ENCODE results near the gene CLIC5.

The CLIC5 gene

DNA sequence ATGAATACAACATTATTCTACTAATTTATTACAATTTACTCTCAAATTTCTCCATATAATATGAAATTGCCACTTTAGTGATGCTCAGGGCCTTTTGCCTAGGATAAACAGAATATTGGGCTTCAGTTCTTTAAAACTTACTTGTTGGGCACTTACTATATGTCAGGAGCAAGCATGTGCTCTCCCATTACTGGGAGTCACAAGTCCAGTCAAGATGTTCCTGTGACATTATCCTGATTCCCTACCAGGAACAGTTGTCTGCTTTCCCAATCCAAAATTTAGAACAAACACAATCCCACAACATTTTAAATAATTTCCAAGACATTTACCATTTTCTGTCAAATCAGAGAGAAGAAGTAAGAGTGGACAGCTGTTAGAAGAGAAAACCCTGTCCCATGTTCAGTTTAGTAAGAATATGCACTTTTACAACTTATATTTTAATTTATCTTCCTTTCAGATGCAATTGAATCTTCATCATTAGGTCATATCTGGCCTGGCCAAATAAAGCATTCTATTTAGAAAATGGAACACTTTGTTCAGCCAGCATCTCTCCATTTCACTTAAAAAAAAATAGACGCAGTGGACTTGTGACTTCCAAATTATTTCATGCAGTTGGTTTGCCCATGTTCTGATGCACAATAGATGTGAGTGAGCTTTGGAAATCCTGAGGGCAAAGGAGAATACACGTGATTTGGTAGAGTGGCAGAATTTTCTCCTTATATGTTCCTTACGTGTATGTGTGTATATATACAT lies 159.8 kb downstream of the CLIC5 start:
- H3K4me3 ChIP-seq (ENCODE audit: low read depth, low read length) = no peak overlapping the region

DNA sequence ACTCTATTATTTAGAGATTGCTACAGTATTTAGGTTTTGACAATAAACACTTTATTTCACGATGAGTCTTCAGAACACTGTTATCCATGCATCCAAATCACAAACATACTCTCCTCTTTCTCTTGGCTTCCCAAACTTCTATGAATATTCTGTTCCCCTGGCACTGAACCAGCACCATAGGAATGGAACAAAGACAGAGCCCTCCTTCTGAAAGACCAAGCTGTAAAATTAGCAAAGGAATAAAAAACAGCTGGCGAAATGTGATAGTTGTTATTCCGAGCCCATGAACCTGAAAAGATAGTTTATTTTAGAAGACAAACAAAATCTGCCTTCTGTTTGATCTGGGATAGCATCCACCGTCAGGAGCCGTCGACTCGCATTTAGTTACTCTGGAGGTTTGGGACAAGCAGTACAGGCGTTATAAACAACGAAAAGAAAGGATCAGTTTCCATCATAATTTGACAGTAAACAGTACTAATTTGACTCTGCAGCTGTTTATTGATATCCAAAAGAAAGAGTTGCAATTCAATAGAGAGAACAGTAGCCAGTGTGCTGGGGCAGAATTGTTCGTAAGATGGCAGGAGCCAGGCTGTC lies 161.4 kb downstream of the CLIC5 start:
- H3K4me3 ChIP-seq (ENCODE audit: low read depth, low read length) = no peak overlapping the region

DNA sequence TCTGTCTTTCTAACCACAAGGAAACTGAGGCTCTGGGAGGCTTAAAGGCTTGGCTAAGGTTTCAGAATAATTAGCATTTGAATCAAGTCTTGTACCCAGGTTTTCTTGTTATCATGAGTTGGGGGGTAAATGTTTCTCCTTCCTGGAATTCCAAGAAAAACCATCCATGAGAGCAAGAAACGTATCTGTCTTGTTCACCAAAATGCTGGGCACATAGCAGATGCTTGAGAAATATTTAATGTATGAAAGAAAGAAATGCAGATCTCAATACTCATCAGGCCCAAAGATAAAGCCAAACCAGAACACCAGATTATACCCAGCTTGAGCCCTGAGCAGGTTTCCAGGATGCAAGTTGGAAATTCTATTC lies 164.6 kb downstream of the CLIC5 start:
- H3K4me3 ChIP-seq (ENCODE audit: low read depth, low read length) = no peak overlapping the region

DNA sequence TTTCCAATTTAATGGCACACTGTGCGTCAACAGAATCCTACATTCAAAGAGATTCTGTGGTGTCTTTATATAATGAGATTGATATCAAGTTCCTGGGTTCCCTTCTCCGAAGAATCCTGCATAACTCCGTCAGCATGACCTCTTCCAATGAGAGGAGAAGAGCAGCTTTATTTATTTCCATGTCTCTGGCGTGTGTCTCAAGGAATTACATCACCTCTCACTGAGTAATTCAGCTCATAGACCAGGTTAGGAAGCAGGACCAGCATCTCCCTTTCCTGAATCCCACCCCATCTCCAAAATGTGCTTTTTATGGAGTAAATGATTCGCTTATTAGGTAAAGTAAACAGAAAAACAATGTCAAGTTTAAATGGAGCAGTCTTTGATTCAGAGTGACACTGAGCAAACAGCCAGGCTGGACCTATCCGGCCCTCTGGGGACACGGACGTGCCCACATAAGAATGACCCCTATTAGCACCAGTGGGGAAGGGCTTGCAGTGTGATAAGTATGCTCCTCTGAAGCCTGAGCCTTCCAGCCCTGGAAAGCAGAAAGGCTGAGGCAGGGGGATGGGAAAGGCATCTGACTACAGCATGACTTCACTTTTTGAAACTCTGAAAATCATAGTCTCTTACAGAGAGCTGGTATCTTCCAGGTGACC lies 165.2 kb downstream of the CLIC5 start:
- no peak overlapping the region for H3K4me3 ChIP-seq (ENCODE audit: low read depth, low read length)

DNA sequence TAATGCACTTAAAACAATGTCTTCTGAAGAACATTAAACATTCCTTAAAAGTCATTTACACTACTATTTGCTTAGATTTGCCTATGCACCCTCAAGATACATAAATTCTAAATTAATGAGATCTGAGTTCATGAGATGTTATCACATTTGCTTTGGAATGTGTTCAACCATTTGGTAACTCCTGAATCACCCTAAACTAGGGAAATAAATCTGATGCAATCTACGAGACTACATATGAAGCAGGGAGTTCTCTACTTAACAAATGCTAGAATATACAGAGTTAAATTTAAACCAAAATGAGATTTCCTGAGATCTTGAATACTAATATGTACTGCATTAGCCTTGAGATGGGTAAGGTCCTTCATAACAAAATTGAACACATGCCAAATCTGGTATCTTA lies 170.1 kb downstream of the CLIC5 start:
- H3K4me3 ChIP-seq (ENCODE audit: low read depth, low read length) = no peak overlapping the region

DNA sequence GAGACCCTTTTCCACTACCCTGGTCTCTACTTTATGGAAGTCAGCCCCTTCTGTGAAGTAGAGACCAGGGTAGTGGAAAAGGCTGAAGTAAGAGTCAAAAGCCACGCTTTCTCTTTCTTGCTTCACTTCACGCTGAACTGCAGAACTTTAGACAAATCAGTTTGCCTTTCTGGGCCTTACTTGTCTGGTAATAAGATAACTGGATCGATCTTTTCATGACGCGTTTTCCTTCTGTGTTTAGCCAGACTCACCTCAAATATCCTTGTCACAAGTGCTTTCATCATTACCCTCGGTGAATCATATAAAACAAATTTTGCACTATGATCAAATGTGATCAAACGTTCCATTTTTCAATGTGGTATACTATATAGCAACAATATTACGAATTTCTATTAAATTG lies 170.7 kb downstream of the CLIC5 start:
- no peak overlapping the region for H3K4me3 ChIP-seq (ENCODE audit: low read depth, low read length)

DNA sequence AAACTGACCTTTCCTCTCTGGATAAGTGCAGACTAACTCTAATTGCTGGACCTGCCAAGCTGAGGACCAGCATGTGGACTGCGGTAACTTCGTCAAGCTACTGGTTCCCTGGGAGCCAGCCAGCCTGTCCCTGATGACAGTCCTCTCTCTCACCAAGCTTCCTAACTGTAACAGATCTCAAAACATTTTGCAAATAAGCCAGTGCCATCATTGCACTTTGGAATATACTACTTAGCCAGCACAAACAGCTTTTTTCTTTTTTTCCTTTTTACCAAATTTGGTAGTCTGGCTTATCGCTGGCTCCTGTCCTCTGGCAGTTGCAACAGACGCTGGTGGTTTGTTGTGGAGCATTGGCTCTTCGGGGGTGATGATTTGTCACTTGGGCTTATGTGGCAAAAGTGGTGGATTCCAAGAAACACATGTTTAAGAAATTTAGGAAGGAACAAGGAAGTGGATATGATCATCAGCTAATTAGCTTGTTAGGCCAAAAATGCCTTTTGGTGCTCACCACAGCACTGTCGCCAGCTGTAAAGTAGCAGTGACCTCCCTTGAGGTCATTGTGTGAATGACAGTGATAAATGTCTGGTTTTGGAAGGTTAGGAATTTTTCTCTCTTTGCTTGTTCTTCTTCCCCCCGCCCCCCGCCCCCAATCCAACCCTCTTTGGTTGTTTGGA lies 171.7 kb downstream of the CLIC5 start:
- no peak overlapping the region for H3K4me3 ChIP-seq (ENCODE audit: low read depth, low read length)

DNA sequence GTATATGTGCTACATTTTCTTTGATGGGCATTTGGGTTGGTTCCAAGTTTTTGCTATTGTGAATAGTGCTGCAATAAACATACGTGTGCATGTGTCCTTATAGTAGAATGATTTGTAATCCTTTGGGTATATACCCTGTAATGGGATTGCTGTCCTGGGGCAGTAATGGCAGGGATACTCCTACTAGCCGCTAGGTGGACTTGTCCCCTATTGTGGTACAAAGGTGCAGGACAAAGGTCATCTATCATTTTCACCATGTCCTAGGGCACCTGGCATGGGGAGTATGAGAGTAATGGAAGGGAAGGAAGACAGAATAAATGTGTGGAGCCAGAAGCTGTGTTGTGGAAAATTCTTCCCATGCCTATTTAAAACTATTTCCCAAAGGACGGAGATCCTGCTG lies 174.6 kb downstream of the CLIC5 start:
- no peak overlapping the region for H3K4me3 ChIP-seq (ENCODE audit: low read depth, low read length)

DNA sequence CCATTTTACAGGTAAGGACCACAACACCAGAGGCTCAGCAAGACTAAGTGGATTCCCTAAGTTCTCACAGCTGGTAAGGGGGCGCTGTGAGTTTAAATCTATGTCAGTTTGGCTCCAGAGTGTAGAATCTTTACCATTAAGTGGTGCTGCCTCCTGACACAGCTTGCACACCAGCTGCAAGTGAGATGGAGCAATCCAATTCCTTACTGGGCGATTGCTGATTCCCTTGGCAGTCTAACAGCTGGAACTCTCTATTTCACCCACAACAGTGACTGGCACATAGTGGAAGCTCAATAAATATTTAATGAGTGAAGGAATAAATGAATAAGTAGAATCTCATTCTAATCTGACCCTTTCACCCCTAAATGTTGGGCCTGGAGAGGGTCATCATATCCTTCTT lies 176.7 kb downstream of the CLIC5 start:
- H3K4me3 ChIP-seq (ENCODE audit: low read depth, low read length) = no peak overlapping the region

DNA sequence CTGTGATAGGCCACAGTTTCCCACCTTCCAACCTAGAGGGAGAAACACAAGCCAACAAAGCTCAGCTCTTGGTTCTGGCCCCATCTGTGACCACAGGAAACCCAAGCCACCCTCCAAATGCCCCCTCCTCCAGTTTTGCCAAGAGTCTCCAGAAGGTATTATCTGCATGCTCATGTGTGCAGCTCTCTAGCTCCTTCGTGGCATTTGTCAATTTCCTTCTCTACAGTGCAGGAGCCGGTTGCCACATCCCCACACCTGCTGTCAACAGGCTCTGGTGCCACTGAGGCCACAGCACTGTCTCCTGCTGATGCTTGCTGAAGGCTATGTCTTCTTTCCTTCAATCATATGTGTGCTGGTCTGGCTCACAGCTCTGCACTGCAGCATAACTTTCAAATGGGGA lies 177.2 kb downstream of the CLIC5 start:
- no peak overlapping the region for H3K4me3 ChIP-seq (ENCODE audit: low read depth, low read length)

DNA sequence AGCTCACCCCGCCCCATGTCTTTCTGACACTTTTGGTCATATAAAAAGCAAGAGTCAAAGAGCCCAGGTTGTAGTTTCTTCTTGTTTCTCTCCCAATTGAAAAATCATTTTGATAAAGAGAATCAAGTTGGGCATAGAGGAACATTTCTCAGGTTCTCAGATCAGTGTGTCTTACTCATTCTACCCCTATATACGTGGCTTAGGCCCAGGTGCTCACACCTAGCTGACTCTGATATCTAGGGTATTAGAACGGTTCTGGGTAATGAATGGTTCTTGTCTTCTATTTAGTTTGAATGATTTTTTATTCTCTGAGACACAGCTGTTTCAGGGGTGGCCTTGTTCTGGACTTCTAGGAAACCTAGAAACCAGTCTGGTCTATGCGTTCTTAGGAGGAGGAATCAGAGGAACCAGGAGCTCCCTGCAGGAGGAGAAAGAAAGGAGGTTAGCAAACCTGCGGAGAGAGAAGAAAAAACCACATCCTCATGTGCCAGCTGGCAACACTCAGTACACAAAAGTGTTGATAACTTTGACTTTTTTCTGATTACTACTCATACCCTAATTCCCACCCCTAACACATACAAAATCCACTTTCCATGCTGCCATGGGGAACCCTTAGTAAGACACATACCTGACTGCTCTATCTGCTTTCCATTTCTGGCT lies 178.0 kb downstream of the CLIC5 start:
- H3K4me3 ChIP-seq (ENCODE audit: low read depth, low read length) = no peak overlapping the region

DNA sequence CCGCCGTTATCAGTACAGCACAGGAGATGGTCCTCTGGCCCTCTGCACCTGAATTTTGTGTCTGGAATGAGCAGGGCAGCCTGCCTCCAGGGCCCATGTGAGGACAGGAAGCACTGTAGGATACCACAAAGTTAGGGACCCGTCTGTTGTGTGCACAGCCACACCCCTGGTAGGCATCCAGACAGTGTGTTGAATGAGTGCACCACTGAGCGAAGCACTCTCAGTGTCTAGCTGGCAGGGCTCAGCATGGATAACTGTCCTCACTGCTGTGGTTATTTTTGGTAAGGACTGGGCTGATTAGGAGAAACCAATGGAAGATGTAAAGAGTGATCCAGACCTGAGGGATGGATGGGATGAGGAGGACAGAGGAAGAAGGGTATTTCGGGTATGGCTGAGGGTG lies 178.7 kb downstream of the CLIC5 start:
- H3K4me3 ChIP-seq (ENCODE audit: low read depth, low read length) = no peak overlapping the region

DNA sequence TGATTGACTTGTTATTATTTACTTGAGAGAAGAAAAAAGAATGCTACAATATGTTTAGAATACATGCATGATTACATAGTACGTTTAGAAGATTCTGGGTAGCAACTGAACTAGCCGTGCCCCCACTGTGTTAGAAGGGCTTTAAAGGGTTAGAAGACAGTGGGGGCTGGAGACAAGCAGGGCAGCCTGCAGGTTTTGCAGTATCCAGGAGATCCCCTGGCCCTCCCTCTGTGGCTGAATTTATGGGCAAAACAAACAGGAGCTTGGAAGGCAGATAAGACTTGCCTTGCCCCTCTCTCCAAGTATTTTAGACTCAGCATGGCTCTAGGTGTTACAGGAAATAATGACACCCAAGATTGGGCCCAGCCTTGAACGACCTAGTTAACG lies 179.2 kb downstream of the CLIC5 start:
- no peak overlapping the region for H3K4me3 ChIP-seq (ENCODE audit: low read depth, low read length)

DNA sequence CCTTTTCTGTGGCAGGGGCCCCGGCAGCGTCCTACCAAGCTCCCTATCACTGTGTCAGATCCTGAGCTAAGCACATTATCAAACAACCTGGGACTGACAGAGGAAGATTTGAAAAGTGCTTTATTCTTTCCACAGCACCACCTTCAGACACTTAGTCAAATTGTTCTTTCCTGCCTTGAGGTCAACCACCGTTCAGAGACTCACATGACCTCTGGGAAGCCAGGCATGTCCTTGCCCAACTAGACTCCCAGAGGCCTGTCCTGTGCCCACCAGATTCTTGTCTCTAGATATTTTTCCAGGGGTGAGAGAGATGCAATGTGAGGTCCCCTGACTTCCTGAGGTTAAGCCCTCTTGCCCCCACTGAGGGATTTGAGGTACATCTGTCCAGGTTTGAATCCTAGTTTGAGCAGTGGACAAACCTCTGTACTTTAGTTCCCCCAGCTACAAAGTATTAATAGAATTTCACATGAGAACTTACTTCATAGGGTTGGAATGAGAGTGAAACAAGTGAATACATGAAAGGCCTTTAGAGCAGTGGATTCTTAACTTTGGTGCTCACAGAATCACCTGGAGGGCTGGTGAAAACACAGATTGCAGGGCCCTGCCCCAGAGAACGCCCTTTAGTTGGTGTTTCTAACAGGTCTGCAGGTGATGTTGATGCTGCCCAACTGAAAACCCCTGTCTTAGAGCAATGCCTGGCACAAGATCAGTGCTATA lies 179.8 kb downstream of the CLIC5 start:
- H3K4me3 ChIP-seq (ENCODE audit: low read depth, low read length) = no peak overlapping the region

DNA sequence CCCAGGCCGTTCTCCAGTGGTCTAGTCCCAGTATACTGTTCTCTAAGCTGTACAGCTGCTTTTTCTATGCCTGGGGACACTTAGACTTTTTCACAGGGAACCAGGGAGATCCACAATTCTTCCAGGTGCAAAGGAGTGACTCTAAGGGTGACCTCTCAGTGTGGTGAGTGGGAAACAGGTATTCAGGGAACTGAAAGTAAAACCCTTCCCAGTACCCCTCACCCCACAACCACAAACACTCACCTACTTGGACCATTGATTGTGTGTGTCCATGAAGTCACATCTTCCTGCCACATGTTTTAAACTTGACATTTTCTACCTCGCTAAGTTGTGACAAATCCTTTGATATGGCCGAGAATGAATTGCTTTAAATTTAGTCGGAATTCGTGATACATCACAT lies 183.6 kb downstream of the CLIC5 start:
- H3K4me3 ChIP-seq (ENCODE audit: low read depth, low read length) = no peak overlapping the region
